HepG2 (cell line): Measurements from ENCODE around the gene LRBA.

Experiments
- CTCF ChIP-seq: sonication (generic); formaldehyde crosslinking; IDR thresholded peaks from 2 replicates; pipeline ENCODE4 v1.5.0; 2020; ENCODE audit warnings: mild to moderate bottlenecking, missing genetic modification reagents, moderate library complexity
- DNMT3B ChIP-seq: conservative IDR thresholded peaks from 2 replicates; pipeline ENCODE4 v1.6.1; 2016; ENCODE audit warnings: missing biosample characterization, control low read depth
- HNRNPL ChIP-seq: fragments of 200-400 bp; formaldehyde crosslinking; IDR thresholded peaks from 2 replicates; pipeline ENCODE4 v1.6.1; 2017; ENCODE audit warnings: mild to moderate bottlenecking, low read depth, low read length
- NFIB ChIP-seq: sonication (generic); formaldehyde crosslinking; IDR thresholded peaks from 2 replicates; pipeline ENCODE4 v1.9.0; 2021; ENCODE audit warnings: missing genetic modification reagents, mild to moderate bottlenecking, borderline replicate concordance
- PHB2 ChIP-seq: fragments of 450-650 bp; IDR thresholded peaks from 2 replicates; pipeline ENCODE4 v1.6.1; 2018; ENCODE audit not compliant: partially characterized antibody
- ZFP36 ChIP-seq: fragments of 150-350 bp; IDR thresholded peaks from 2 replicates; pipeline ENCODE4 v1.6.1; 2018; ENCODE audit warnings: borderline replicate concordance, low read length, low read depth; ENCODE audit not compliant: partially characterized antibody
- ZFP36L1 ChIP-seq: sonication (generic); formaldehyde crosslinking; IDR thresholded peaks from 2 replicates; pipeline ENCODE4 v1.8.0; 2022; ENCODE audit warnings: mild to moderate bottlenecking, missing genetic modification reagents, moderate library complexity
- ZFYVE20 ChIP-seq: sonication (generic); formaldehyde crosslinking; IDR thresholded peaks from 2 replicates; pipeline ENCODE4 v1.8.0; 2023; ENCODE audit warnings: low read depth, mild to moderate bottlenecking, moderate library complexity, missing genetic modification reagents, borderline replicate concordance
- ZNF326 ChIP-seq: sonication (generic); formaldehyde crosslinking; IDR thresholded peaks from 2 replicates; pipeline ENCODE4 v1.4.0; 2020; ENCODE audit warnings: missing genetic modification reagents, borderline replicate concordance
- TF ChIP-seq, protein P1 (sequence below): sonication (generic); formaldehyde crosslinking; IDR thresholded peaks from 2 replicates; pipeline ENCODE4 v1.4.0; 2020; ENCODE audit warnings: missing genetic modification reagents
- TF ChIP-seq, protein P2 (sequence below): sonication (generic); formaldehyde crosslinking; IDR thresholded peaks from 2 replicates; pipeline ENCODE4 v1.4.0; 2020; ENCODE audit warnings: missing genetic modification reagents

GRCh38 chr4:150310159-150310895, 704.8 kb downstream of the LRBA start:
- TF ChIP-seq CTCF (no peak), ZFP36 (no peak), ZFP36L1 (no peak), NFIB (CRISPR knock-in tag) (no peak), ZNF326 (CRISPR knock-in tag) (no peak), HNRNPL (no peak), PHB2 (no peak), DNMT3B (CRISPR knock-in tag) (no peak), ZFYVE20 (CRISPR knock-in tag) (no peak)
- TF ChIP-seq, protein P1, sequence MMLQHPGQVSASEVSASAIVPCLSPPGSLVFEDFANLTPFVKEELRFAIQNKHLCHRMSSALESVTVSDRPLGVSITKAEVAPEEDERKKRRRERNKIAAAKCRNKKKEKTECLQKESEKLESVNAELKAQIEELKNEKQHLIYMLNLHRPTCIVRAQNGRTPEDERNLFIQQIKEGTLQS (CRISPR knock-in tag) = no peak
- TF ChIP-seq, protein P2, sequence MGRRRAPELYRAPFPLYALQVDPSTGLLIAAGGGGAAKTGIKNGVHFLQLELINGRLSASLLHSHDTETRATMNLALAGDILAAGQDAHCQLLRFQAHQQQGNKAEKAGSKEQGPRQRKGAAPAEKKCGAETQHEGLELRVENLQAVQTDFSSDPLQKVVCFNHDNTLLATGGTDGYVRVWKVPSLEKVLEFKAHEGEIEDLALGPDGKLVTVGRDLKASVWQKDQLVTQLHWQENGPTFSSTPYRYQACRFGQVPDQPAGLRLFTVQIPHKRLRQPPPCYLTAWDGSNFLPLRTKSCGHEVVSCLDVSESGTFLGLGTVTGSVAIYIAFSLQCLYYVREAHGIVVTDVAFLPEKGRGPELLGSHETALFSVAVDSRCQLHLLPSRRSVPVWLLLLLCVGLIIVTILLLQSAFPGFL (CRISPR knock-in tag) = no peak
